Measurements from ENCODE around the gene WWOX. TPM values are rescaled to one million over a fixed set of nuclear protein-coding genes. Genes with fewer than 3 reads are reported as not detected.
A peak's percentile ranks its signal among the peaks of the same experiment; 100 is the strongest.

WWOX gene
- total RNA-seq, 1 donor from 2014 or later, result 28.2 TPM

DNA sequence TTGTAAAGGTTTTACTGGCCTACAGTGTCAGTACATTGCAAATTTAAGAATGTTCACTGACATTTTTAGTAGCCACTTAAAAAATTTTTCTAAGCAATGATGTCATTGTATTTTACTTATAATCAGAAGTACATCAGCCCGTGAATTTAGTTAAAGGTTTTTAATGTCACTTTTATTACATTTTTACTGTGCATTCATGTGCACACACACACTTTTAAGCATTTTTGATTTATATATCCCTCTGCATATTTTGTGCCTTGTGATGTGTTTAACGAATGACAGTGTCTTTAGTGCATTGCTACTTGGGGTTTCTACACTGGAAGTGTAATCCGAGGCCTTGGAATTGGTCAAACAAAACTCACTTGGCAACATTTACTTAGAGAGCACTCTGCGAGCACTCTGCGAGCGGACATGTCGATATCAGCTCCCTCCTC lies 190.4 kb downstream of the WWOX start:
- Mint-ChIP-seq H3K27me3 (ENCODE audit: unreplicated experiment) (no peaks in the 10 kb centered on the region), H3K4me3 (ENCODE audit: unreplicated experiment) (no peak overlapping the region), H3K4me1 (ENCODE audit: unreplicated experiment) (peaks cover 54% of the 10 kb centered on the region)

DNA sequence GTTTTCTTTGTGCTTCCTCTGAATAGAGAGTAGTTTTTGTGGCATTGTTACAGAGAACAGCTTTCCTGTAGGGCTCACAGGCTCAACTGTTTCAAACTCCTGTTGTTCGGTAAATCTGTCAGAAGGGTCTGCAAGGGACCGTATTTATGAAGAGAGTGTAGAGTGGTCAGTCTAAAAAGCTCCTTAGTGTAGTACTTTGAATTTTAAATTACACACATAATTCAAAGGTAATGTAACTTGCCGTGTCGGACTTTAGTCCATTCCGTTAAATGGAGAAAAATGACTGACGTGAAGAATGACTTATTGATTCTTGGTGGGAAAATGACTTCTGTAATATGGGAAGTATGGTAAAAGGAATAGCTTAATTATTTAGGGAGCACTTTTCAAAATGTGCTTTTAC lies 190.9 kb downstream of the WWOX start:
- H3K9me3 Mint-ChIP-seq (ENCODE audit: unreplicated experiment), result no peaks in the 10 kb centered on the region
- TF ChIP-seq, protein P1, sequence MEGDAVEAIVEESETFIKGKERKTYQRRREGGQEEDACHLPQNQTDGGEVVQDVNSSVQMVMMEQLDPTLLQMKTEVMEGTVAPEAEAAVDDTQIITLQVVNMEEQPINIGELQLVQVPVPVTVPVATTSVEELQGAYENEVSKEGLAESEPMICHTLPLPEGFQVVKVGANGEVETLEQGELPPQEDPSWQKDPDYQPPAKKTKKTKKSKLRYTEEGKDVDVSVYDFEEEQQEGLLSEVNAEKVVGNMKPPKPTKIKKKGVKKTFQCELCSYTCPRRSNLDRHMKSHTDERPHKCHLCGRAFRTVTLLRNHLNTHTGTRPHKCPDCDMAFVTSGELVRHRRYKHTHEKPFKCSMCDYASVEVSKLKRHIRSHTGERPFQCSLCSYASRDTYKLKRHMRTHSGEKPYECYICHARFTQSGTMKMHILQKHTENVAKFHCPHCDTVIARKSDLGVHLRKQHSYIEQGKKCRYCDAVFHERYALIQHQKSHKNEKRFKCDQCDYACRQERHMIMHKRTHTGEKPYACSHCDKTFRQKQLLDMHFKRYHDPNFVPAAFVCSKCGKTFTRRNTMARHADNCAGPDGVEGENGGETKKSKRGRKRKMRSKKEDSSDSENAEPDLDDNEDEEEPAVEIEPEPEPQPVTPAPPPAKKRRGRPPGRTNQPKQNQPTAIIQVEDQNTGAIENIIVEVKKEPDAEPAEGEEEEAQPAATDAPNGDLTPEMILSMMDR (IDR thresholded peaks at IDR 0.05), result no peak
- H3K36me3 Mint-ChIP-seq (ENCODE audit: unreplicated experiment), result peaks cover 2% of the 10 kb centered on the region
- no peak for DNase-seq (ENCODE audit: extremely low spot score, unreplicated experiment)
- no peak overlapping the region for H3K27ac Mint-ChIP-seq (ENCODE audit: unreplicated experiment)
- H3K4me1 Mint-ChIP-seq (ENCODE audit: unreplicated experiment), result peaks cover 52% of the 10 kb centered on the region
- no peaks in the 10 kb centered on the region for H3K27me3 Mint-ChIP-seq (ENCODE audit: unreplicated experiment)
- no peak overlapping the region for H3K4me3 Mint-ChIP-seq (ENCODE audit: unreplicated experiment)

More for the DNA sequence above, 190.4 kb downstream of the WWOX start:
- Mint-ChIP-seq H3K27ac (ENCODE audit: unreplicated experiment) (no peak overlapping the region), H3K9me3 (ENCODE audit: unreplicated experiment) (no peaks in the 10 kb centered on the region), H3K36me3 (ENCODE audit: unreplicated experiment) (peaks cover 2% of the 10 kb centered on the region)
- no peak for DNase-seq (ENCODE audit: extremely low spot score, unreplicated experiment)
- TF ChIP-seq, protein P1 (IDR thresholded peaks at IDR 0.05), result no peak

DNA sequence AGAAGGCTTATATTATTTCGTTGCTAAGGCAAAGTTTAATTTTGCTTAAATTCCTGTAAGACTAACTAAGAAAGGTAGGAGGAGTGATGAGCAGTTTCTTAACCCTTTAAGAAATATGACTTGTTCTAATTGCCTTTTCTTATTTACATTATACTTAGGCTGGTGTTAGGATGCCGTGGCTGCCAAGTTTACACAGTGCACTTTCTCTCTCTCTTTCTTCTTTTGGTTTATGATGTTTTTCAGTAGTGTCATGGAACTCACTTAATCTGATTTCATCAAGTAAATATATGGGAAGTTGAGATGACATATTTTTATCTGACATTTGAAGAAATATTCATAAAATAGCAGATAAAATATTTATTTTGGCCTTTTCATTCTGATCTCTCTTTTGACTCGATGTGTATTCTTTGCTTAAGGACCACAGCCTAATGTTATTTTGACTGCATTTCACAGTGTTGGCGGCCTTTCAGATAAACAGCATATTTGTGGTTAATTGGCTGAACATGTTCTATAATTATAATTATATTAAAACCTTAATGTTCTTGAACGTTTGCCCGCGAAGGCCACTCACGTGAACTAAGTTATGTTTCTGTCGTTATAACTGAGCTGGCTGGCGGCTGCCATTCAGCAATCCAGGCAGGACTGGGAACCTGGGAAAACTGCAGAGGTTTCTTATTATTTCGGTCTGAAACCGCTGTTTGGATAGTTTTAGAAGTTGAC lies 191.6 kb downstream of the WWOX start:
- Mint-ChIP-seq H3K4me3 (ENCODE audit: unreplicated experiment) (no peak overlapping the region), H3K27me3 (ENCODE audit: unreplicated experiment) (no peaks in the 10 kb centered on the region), H3K36me3 (ENCODE audit: unreplicated experiment) (peaks cover 2% of the 10 kb centered on the region), H3K4me1 (ENCODE audit: unreplicated experiment) (peaks cover 56% of the 10 kb centered on the region), H3K27ac (ENCODE audit: unreplicated experiment) (peak overlapping the region; percentile 52), H3K9me3 (ENCODE audit: unreplicated experiment) (no peaks in the 10 kb centered on the region)
- DNase-seq (ENCODE audit: extremely low spot score, unreplicated experiment), result no peak
- TF ChIP-seq, protein P1 (IDR thresholded peaks at IDR 0.05), result no peak

DNA sequence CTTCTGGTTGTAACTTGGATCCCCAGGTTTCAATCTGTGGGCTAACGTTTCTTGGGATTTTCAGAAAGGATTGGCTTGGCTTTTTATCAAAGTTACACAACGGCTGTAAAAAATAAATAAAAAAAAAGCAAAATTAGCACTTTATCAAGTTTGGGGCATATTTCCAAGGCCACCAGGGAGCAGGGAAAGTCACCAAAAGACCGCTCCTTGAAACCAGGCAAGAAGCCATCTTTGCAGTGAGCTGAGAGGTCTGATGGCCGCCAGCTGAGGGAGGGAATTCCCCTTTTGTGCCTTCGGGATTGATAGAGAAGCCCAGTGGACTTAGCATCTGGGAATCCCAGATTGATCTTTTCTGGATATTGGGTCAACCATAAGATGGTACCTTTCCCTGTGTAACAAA lies 192.2 kb downstream of the WWOX start:
- Mint-ChIP-seq H3K27ac (ENCODE audit: unreplicated experiment) (peak overlapping the region; percentile 52), H3K27me3 (ENCODE audit: unreplicated experiment) (no peaks in the 10 kb centered on the region), H3K4me3 (ENCODE audit: unreplicated experiment) (no peak overlapping the region), H3K9me3 (ENCODE audit: unreplicated experiment) (no peaks in the 10 kb centered on the region), H3K36me3 (ENCODE audit: unreplicated experiment) (peaks cover 2% of the 10 kb centered on the region), H3K4me1 (ENCODE audit: unreplicated experiment) (peaks cover 61% of the 10 kb centered on the region)
- no peak for DNase-seq (ENCODE audit: extremely low spot score, unreplicated experiment)
- TF ChIP-seq, protein P1 (IDR thresholded peaks at IDR 0.05), result no peak

DNA sequence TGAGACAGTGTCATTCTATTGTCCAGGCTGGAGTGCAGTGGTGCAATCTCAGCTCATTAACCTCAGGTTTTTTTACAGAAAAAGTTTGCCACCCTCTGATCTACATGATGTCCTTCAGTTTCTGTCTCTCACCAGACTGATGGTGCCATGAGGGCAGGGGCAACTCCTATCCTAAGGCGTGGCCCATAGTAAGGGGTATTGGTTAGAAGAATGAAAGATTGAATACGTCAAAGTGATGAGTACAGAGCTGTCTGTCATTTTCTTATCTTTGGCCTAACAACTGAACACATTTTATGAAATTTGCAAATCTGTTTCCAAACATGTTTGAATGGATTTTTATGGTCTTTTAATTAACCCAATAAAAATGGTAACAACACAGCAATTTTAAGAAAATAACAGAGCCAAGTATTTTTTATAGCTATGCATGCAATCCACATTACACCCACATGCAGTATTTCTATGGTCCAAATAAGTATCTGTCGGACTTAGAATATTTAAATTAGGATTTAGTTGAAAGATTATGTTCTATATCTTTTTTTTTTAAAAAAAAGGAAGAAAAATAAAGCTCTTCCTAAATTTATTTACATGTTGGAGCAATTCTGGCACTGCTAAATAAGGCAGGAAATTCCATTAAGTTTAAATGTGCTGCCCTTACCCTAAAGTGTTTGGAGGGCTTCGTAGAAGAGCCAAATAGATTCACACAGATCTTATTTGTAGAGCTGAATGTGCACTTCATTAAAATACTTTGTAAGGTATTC lies 192.8 kb downstream of the WWOX start:
- TF ChIP-seq, protein P1 (IDR thresholded peaks at IDR 0.05), result no peak
- Mint-ChIP-seq H3K4me3 (ENCODE audit: unreplicated experiment) (no peak overlapping the region), H3K36me3 (ENCODE audit: unreplicated experiment) (peaks cover 2% of the 10 kb centered on the region), H3K4me1 (ENCODE audit: unreplicated experiment) (peaks cover 67% of the 10 kb centered on the region), H3K27ac (ENCODE audit: unreplicated experiment) (peak overlapping the region; percentile 14), H3K9me3 (ENCODE audit: unreplicated experiment) (peaks cover under 1% of the 10 kb centered on the region), H3K27me3 (ENCODE audit: unreplicated experiment) (no peaks in the 10 kb centered on the region)
- DNase-seq (ENCODE audit: extremely low spot score, unreplicated experiment), result no peak
